ENCODE data around the gene SLC39A11.

The SLC39A11 gene

GRCh38 chr17:72659811-72660210, 432.7 kb downstream of the SLC39A11 start:
- Histone ChIP-seq H3K27me3 (ENCODE audit: insufficient read depth, low read length) (no peaks in the 10 kb centered on the region), H3K27ac (ENCODE audit: low read depth, low read length) (no peak overlapping the region), H2BK5ac (ENCODE audit: low read depth, low read length, poor library complexity) (no peak overlapping the region), H3K18ac (ENCODE audit: low read length) (no peak overlapping the region), H3K23ac (ENCODE audit: low read length) (no peak overlapping the region), H3K4me1 (ENCODE audit: control insufficient read depth in 1 of 2, insufficient read depth in 2 of 2, low read length in 2 of 2) (peaks cover 9 to 10% of the 10 kb centered on the region in 2 experiments), H2AK5ac (ENCODE audit: low read length) (no peak overlapping the region), H3K14ac (ENCODE audit: low read length) (no peak overlapping the region), H3K79me2 (ENCODE audit: control insufficient read depth, insufficient read depth, low read length, poor library complexity) (peaks cover 1% of the 10 kb centered on the region), H2BK120ac (ENCODE audit: insufficient read depth, low read length, poor library complexity) (no peak overlapping the region), H3K9ac (ENCODE audit: low read length) (no peak overlapping the region), H3K9me3 (ENCODE audit: insufficient read depth, low read depth, low read length) (no peaks in the 10 kb centered on the region), H2AFZ (ENCODE audit: insufficient read depth, low read length, poor library complexity) (no peak overlapping the region), H3K4ac (ENCODE audit: low read depth, low read length) (no peak overlapping the region), H4K12ac (ENCODE audit: low read depth, low read length) (no peak overlapping the region), H4K8ac (ENCODE audit: low read depth, low read length) (no peak overlapping the region), H4K91ac (ENCODE audit: low read depth, low read length) (no peak overlapping the region), H3K79me1 (ENCODE audit: low read length) (no peaks in the 10 kb centered on the region), H3K4me2 (ENCODE audit: low read length) (no peak overlapping the region), H2BK12ac (ENCODE audit: low read length) (no peak overlapping the region), H3K36me3 (ENCODE audit: control insufficient read depth in 1 of 2, insufficient read depth in 2 of 2, low read length in 2 of 2) (no peaks in the 10 kb centered on the region), H3K4me3 (ENCODE audit: low read depth, low read length) (no peak overlapping the region)
- WGBS (ENCODE audit: extremely low coverage, insufficient coverage, insufficient read length), result no CpG with 5 or more reads among the region's 4 CpGs
- DNase-seq, result no peak

DNA sequence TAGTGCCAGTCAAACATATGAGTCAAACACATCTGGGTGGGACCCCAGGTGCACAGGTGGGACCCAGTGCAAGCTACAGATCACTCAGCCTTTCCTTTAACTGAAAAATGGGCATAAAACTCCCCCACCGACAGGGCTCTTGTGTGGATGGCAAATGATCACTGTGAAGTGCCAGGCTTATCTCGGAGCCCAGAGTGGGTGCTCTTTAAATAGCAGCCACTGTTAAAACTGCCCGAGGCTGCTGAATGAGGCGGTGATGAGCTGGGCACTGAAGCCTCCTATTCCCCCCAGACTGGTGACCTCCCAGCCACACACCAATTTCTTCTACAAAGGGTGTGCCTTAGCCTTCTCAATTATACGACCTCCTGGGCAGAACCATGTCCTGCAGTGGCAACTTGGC, 433.8 kb downstream of the SLC39A11 start:
- Histone ChIP-seq H3K4me2 (ENCODE audit: low read length) (no peak overlapping the region), H3K14ac (ENCODE audit: low read length) (no peak overlapping the region), H3K9me3 (ENCODE audit: insufficient read depth, low read depth, low read length) (no peaks in the 10 kb centered on the region), H4K12ac (ENCODE audit: low read depth, low read length) (no peak overlapping the region), H2AK5ac (ENCODE audit: low read length) (no peak overlapping the region), H3K36me3 (ENCODE audit: control insufficient read depth in 1 of 2, insufficient read depth in 2 of 2, low read length in 2 of 2) (no peaks in the 10 kb centered on the region), H3K27ac (ENCODE audit: low read depth, low read length) (no peak overlapping the region), H3K23ac (ENCODE audit: low read length) (no peak overlapping the region), H2BK120ac (ENCODE audit: insufficient read depth, low read length, poor library complexity) (no peak overlapping the region), H3K4ac (ENCODE audit: low read depth, low read length) (no peak overlapping the region), H4K8ac (ENCODE audit: low read depth, low read length) (no peak overlapping the region), H3K4me3 (ENCODE audit: low read depth, low read length) (no peak overlapping the region), H3K79me2 (ENCODE audit: control insufficient read depth, insufficient read depth, low read length, poor library complexity) (peaks cover 1% of the 10 kb centered on the region), H3K79me1 (ENCODE audit: low read length) (no peaks in the 10 kb centered on the region), H2AFZ (ENCODE audit: insufficient read depth, low read length, poor library complexity) (no peak overlapping the region), H3K4me1 (ENCODE audit: control insufficient read depth in 1 of 2, insufficient read depth in 2 of 2, low read length in 2 of 2) (peaks cover 9 to 10% of the 10 kb centered on the region in 2 experiments), H3K18ac (ENCODE audit: low read length) (no peak overlapping the region), H2BK12ac (ENCODE audit: low read length) (no peak overlapping the region), H3K27me3 (ENCODE audit: insufficient read depth, low read length) (no peaks in the 10 kb centered on the region), H2BK5ac (ENCODE audit: low read depth, low read length, poor library complexity) (no peak overlapping the region), H3K9ac (ENCODE audit: low read length) (no peak overlapping the region), H4K91ac (ENCODE audit: low read depth, low read length) (no peak overlapping the region)
- no peak for DNase-seq
- no CpG with 5 or more reads among the region's 5 CpGs for WGBS (ENCODE audit: extremely low coverage, insufficient coverage, insufficient read length)

- no peak overlapping the region for H3K27ac ChIP-seq (ENCODE audit: low read depth, low read length)
- no peaks in the 10 kb centered on the region for H3K36me3 ChIP-seq (ENCODE audit: control insufficient read depth in 1 of 2, insufficient read depth in 2 of 2, low read length in 2 of 2)
- no peak overlapping the region for H3K18ac ChIP-seq (ENCODE audit: low read length)
- H3K4me3 ChIP-seq (ENCODE audit: low read depth, low read length), result no peak overlapping the region
- no peak overlapping the region for H4K91ac ChIP-seq (ENCODE audit: low read depth, low read length)
- no peak overlapping the region for H2BK12ac ChIP-seq (ENCODE audit: low read length)
- no peaks in the 10 kb centered on the region for H3K9me3 ChIP-seq (ENCODE audit: insufficient read depth, low read depth, low read length)
- H3K4me1 ChIP-seq (ENCODE audit: control insufficient read depth in 1 of 2, insufficient read depth in 2 of 2, low read length in 2 of 2), result peaks cover 9 to 10% of the 10 kb centered on the region in 2 experiments
- H2BK120ac ChIP-seq (ENCODE audit: insufficient read depth, low read length, poor library complexity), result no peak overlapping the region
- no peaks in the 10 kb centered on the region for H3K79me1 ChIP-seq (ENCODE audit: low read length)
- H4K12ac ChIP-seq (ENCODE audit: low read depth, low read length), result no peak overlapping the region
- H3K27me3 ChIP-seq (ENCODE audit: insufficient read depth, low read length), result no peaks in the 10 kb centered on the region
- H3K9ac ChIP-seq (ENCODE audit: low read length), result no peak overlapping the region
- no peak for DNase-seq
- H2AFZ ChIP-seq (ENCODE audit: insufficient read depth, low read length, poor library complexity), result no peak overlapping the region
- no peak overlapping the region for H2AK5ac ChIP-seq (ENCODE audit: low read length)
- H3K23ac ChIP-seq (ENCODE audit: low read length), result no peak overlapping the region
- no peak overlapping the region for H3K4ac ChIP-seq (ENCODE audit: low read depth, low read length)
- no peak overlapping the region for H3K14ac ChIP-seq (ENCODE audit: low read length)
- H3K4me2 ChIP-seq (ENCODE audit: low read length), result no peak overlapping the region
- H3K79me2 ChIP-seq (ENCODE audit: control insufficient read depth, insufficient read depth, low read length, poor library complexity), result peaks cover 1% of the 10 kb centered on the region
- no peak overlapping the region for H2BK5ac ChIP-seq (ENCODE audit: low read depth, low read length, poor library complexity)
- no CpG with 5 or more reads among the region's 9 CpGs for WGBS (ENCODE audit: extremely low coverage, insufficient coverage, insufficient read length)
- H4K8ac ChIP-seq (ENCODE audit: low read depth, low read length), result no peak overlapping the region
Observed at GRCh38 chr17:72657467-72658317, 434.8 kb downstream of the SLC39A11 start.

- H3K4me2 ChIP-seq (ENCODE audit: low read length), result no peak overlapping the region
- no peak overlapping the region for H2BK5ac ChIP-seq (ENCODE audit: low read depth, low read length, poor library complexity)
- no peak overlapping the region for H4K12ac ChIP-seq (ENCODE audit: low read depth, low read length)
- no peak overlapping the region for H3K4me3 ChIP-seq (ENCODE audit: low read depth, low read length)
- H3K79me2 ChIP-seq (ENCODE audit: control insufficient read depth, insufficient read depth, low read length, poor library complexity), result peaks cover 1% of the 10 kb centered on the region
- no peak overlapping the region for H3K27ac ChIP-seq (ENCODE audit: low read depth, low read length)
- H2AK5ac ChIP-seq (ENCODE audit: low read length), result no peak overlapping the region
- H3K4ac ChIP-seq (ENCODE audit: low read depth, low read length), result no peak overlapping the region
- no peaks in the 10 kb centered on the region for H3K79me1 ChIP-seq (ENCODE audit: low read length)
- no peak for DNase-seq
- H2AFZ ChIP-seq (ENCODE audit: insufficient read depth, low read length, poor library complexity), result no peak overlapping the region
- H3K36me3 ChIP-seq (ENCODE audit: control insufficient read depth in 1 of 2, insufficient read depth in 2 of 2, low read length in 2 of 2), result no peaks in the 10 kb centered on the region
- no peaks in the 10 kb centered on the region for H3K27me3 ChIP-seq (ENCODE audit: insufficient read depth, low read length)
- H3K9ac ChIP-seq (ENCODE audit: low read length), result no peak overlapping the region
- H3K23ac ChIP-seq (ENCODE audit: low read length), result no peak overlapping the region
- no peak overlapping the region for H4K91ac ChIP-seq (ENCODE audit: low read depth, low read length)
- H2BK120ac ChIP-seq (ENCODE audit: insufficient read depth, low read length, poor library complexity), result no peak overlapping the region
- H2BK12ac ChIP-seq (ENCODE audit: low read length), result no peak overlapping the region
- H3K9me3 ChIP-seq (ENCODE audit: insufficient read depth, low read depth, low read length), result no peaks in the 10 kb centered on the region
- H4K8ac ChIP-seq (ENCODE audit: low read depth, low read length), result no peak overlapping the region
- H3K14ac ChIP-seq (ENCODE audit: low read length), result no peak overlapping the region
- H3K18ac ChIP-seq (ENCODE audit: low read length), result no peak overlapping the region
- WGBS (ENCODE audit: extremely low coverage, insufficient coverage, insufficient read length), result 100% methylated on average over 2 of the region's 14 CpGs
- H3K4me1 ChIP-seq (ENCODE audit: control insufficient read depth in 1 of 2, insufficient read depth in 2 of 2, low read length in 2 of 2), result peaks cover 4 to 5% of the 10 kb centered on the region in 2 experiments
Observed at GRCh38 chr17:72656130-72656763, 436.2 kb downstream of the SLC39A11 start.

Measured in trophoblast cell (in vitro differentiated cells and primary cell).